ENCODE measurements around the gene CKM. TPM values are rescaled to one million over a fixed set of nuclear protein-coding genes. Genes with fewer than 3 reads are reported as not detected.

The CKM gene
- total and polyA plus RNA-seq, 12 donors = 2,078 to 7,765 (median 4,407) TPM

GRCh38 chr19:45265375-45265774 lies 57.3 kb downstream of the CKM start:
- no peak overlapping the region for H3K4me3 ChIP-seq
- no peaks in the 10 kb centered on the region for H3K4me1 ChIP-seq
- TF ChIP-seq, protein P1, sequence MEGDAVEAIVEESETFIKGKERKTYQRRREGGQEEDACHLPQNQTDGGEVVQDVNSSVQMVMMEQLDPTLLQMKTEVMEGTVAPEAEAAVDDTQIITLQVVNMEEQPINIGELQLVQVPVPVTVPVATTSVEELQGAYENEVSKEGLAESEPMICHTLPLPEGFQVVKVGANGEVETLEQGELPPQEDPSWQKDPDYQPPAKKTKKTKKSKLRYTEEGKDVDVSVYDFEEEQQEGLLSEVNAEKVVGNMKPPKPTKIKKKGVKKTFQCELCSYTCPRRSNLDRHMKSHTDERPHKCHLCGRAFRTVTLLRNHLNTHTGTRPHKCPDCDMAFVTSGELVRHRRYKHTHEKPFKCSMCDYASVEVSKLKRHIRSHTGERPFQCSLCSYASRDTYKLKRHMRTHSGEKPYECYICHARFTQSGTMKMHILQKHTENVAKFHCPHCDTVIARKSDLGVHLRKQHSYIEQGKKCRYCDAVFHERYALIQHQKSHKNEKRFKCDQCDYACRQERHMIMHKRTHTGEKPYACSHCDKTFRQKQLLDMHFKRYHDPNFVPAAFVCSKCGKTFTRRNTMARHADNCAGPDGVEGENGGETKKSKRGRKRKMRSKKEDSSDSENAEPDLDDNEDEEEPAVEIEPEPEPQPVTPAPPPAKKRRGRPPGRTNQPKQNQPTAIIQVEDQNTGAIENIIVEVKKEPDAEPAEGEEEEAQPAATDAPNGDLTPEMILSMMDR (IDR thresholded peaks at IDR 0.05) = no peak
- DNase-seq (no peak), ATAC-seq (peak in 1 of 8 donors; percentile 11)
- intact Hi-C loops (cut with DNase I) = no loop called here
- H3K27me3 ChIP-seq = no peaks in the 10 kb centered on the region
- 92 to 98% methylated on average over 5 of the region's 5 CpGs for WGBS, 2 donors
- H3K9me3 ChIP-seq = no peaks in the 10 kb centered on the region
- H3K27ac ChIP-seq = no peak overlapping the region
- peaks cover 0 to 69% (median 10%) of the 10 kb centered on the region in 9 donors for H3K36me3 ChIP-seq

GRCh38 chr19:45264781-45265317 lies 57.8 kb downstream of the CKM start:
- H3K36me3 ChIP-seq = peaks cover 0 to 69% (median 9%) of the 10 kb centered on the region in 9 donors
- peak in 1 of 8 donors; percentile 37 for ATAC-seq

DNA sequence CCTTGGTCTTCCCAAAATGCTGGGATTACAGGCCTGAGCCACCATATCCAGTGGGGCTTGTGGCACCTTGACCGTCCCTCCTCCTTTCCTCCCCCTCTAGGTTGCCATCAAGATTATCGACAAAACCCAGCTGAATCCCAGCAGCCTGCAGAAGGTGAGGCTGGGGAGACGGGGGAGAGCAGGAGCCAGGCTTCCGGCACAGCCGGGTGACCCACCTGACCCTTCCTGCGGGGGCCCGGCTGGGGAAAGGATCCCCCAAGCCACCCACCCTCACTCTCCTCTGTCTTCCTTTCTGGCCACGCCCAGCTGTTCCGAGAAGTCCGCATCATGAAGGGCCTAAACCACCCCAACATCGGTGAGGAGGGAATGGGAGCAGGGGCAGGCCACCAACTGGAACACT lies 59.7 kb downstream of the CKM start:
- no peak for DNase-seq
- 85 to 96% methylated on average over 11 of the region's 11 CpGs for WGBS, 2 donors
- H3K4me3 ChIP-seq = no peak overlapping the region
- H3K27me3 ChIP-seq = no peaks in the 10 kb centered on the region
- ATAC-seq = no peak
- TF ChIP-seq, protein P1 (IDR thresholded peaks at IDR 0.05) = no peak
- H3K27ac ChIP-seq = no peak overlapping the region
- no peaks in the 10 kb centered on the region for H3K9me3 ChIP-seq
- no peaks in the 10 kb centered on the region for H3K4me1 ChIP-seq
- H3K36me3 ChIP-seq = peaks cover 0 to 61% (median 4%) of the 10 kb centered on the region in 9 donors
- intact Hi-C loops (cut with DNase I) = no loop called here

More at GRCh38 chr19:45264781-45265317, 57.8 kb downstream of the CKM start:
- DNase-seq = no peak
- Histone ChIP-seq H3K27ac (no peak overlapping the region), H3K4me1 (no peaks in the 10 kb centered on the region), H3K27me3 (no peaks in the 10 kb centered on the region), H3K4me3 (no peak overlapping the region), H3K9me3 (no peaks in the 10 kb centered on the region)
- WGBS, 2 donors = 93 to 96% methylated on average over 19 of the region's 19 CpGs
- intact Hi-C loops (cut with DNase I) = no loop called here
- TF ChIP-seq, protein P1 (IDR thresholded peaks at IDR 0.05) = no peak

DNA sequence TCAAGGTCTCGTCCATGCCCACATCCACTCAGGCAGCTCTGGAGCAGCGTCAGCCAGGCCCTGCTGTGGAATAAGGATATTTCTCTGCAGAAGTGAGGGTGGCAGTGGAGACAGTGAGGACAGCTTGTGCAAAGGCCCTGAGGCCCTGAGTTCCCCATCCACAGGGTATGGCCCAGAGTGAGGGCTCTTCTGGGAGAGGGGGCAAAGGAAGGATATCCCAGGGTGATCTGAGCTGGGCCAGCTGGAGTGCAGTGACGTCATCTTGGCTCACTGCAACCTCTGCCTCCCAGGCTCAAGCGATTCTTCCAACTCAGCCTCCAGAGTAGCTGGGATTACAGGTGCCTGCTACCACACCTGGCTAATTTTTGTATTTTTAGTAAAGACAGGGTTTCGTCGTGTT lies 60.1 kb downstream of the CKM start:
- Histone ChIP-seq H3K36me3 (peaks cover 0 to 57% (median 4%) of the 10 kb centered on the region in 9 donors), H3K4me3 (no peak overlapping the region), H3K27ac (no peak overlapping the region), H3K9me3 (no peaks in the 10 kb centered on the region), H3K4me1 (no peaks in the 10 kb centered on the region), H3K27me3 (no peaks in the 10 kb centered on the region)
- TF ChIP-seq, protein P1 (IDR thresholded peaks at IDR 0.05) = no peak
- no peak for DNase-seq
- no peak for ATAC-seq
- 88 to 93% methylated on average over 6 of the region's 6 CpGs for WGBS, 2 donors
- intact Hi-C loops (cut with DNase I) = no loop called here
